Subcutaneous adipose tissue (tissue), 4 donors: Measurements from ENCODE around the gene TMUB1. TPM values are rescaled to one million over a fixed set of nuclear protein-coding genes. Genes with fewer than 3 reads are reported as not detected.

Source experiments
- CTCF ChIP-seq: fragments of 450-650 bp; IDR thresholded peaks from one replicate; pipeline ENCODE4 v1.5.1; 2016; ENCODE audit warnings: low read depth, mild to moderate bottlenecking, control low read depth, antibody characterized with exemption, moderate library complexity
- total RNA-seq, 4 donors: library from RNA; depleted of rRNA; stranded (reverse); fragments of >200 nt; gene quantifications; one replicate each; pipeline ENCODE4 v1.1.0, GENCODE V29; 2016

Gene TMUB1
- total RNA-seq, 4 donors from 2014 or later = 18.3 to 37.3 (median 31.5) TPM

GRCh38 chr7:151124481-151124880, 41.2 kb upstream of the TMUB1 start:
- TF ChIP-seq CTCF = no peak

- TF ChIP-seq CTCF = no peak
Measured at GRCh38 chr7:151123822-151124464, 40.6 kb upstream of the TMUB1 start.

- TF ChIP-seq CTCF = no peak
Measured at GRCh38 chr7:151123158-151123821, 40.0 kb upstream of the TMUB1 start.

- TF ChIP-seq CTCF = no peak
Measured at GRCh38 chr7:151122796-151123157, 39.5 kb upstream of the TMUB1 start.

- TF ChIP-seq CTCF = no peak
Measured at GRCh38 chr7:151122276-151122675, 39.0 kb upstream of the TMUB1 start.

- no peak for TF ChIP-seq CTCF
Measured at GRCh38 chr7:151121380-151122170, 38.3 kb upstream of the TMUB1 start.

GRCh38 chr7:151120896-151121295, 37.6 kb upstream of the TMUB1 start:
- TF ChIP-seq CTCF = no peak
